Measurements from ENCODE around the gene PCNX2. TPM values are rescaled to one million over a fixed set of nuclear protein-coding genes. Genes with fewer than 3 reads are reported as not detected.

Gene PCNX2
- total RNA-seq, 1 experiment from 2014 or later = 15.3 TPM

- DNase-seq (ENCODE audit: low read depth, low spot score) (no peak), ATAC-seq (no peak)
- no peak for TF ChIP-seq POLR2A (IDR thresholded peaks at IDR 0.05; ENCODE audit: borderline replicate concordance, extremely low read depth, insufficient read depth, insufficient read length)
- no peak for TF ChIP-seq TCF7L2 (IDR thresholded peaks at IDR 0.05; ENCODE audit: borderline replicate concordance, extremely low read depth, insufficient read depth, insufficient read length)
- TF ChIP-seq EGR1 (IDR thresholded peaks at IDR 0.05; ENCODE audit: low read depth) = no peak
- H4K20me1 ChIP-seq (ENCODE audit: insufficient read depth) = no peaks in the 10 kb centered on the region
- BruUV-seq (replicated peaks) = no TSS peak
- no peaks in the 10 kb centered on the region for H3K79me2 ChIP-seq (ENCODE audit: insufficient read depth, low read length)
- H3K27me3 ChIP-seq (ENCODE audit: insufficient read depth, low read length) = no peaks in the 10 kb centered on the region
- ChIA-PET RAD21 (ENCODE audit: low non-redundant PET in 1 of 2, low total read pairs in 2 of 2, uncharacterized antibody in 2 of 2, unreplicated experiment in 2 of 2) (no interaction called here), POLR2A (no interaction called here), CTCF (no interaction called here)
- no peak overlapping the region for H3K27ac ChIP-seq (ENCODE audit: low read depth, low read length)
- no peaks in the 10 kb centered on the region for H3K9me2 ChIP-seq (ENCODE audit: insufficient read depth)
- H2AFZ ChIP-seq (ENCODE audit: low read depth, low read length, poor library complexity, severe bottlenecking) = no peak overlapping the region
- no peaks in the 10 kb centered on the region for H3K9me3 ChIP-seq (ENCODE audit: control insufficient read depth in 1 of 2, insufficient read depth in 1 of 2, low read depth in 1 of 2, low read length in 2 of 2)
- H3K4me1 ChIP-seq (ENCODE audit: control insufficient read depth in 1 of 2, insufficient read depth in 2 of 2, low read length in 2 of 2) = no peaks in the 10 kb centered on the region
- no peak overlapping the region for H3K4me3 ChIP-seq (replicated peaks in 1 of 2; ENCODE audit: low read depth in 1 of 2, low read length in 2 of 2)
- H3K9ac ChIP-seq (ENCODE audit: low read length) = no peak overlapping the region
- no peak overlapping the region for H3K4me2 ChIP-seq (ENCODE audit: low read length)
- H3K36me3 ChIP-seq (ENCODE audit: control insufficient read depth in 1 of 2, insufficient read depth in 2 of 2, low read length in 2 of 2) = no peaks in the 10 kb centered on the region
- intact Hi-C loops (cut with micrococcal nuclease) = no loop called here
Observed at GRCh38 chr1:233019083-233019482, 276.4 kb downstream of the PCNX2 start.

GRCh38 chr1:233016798-233017197 is 278.7 kb downstream of the PCNX2 start:
- no peaks in the 10 kb centered on the region for H3K9me3 ChIP-seq (ENCODE audit: control insufficient read depth in 1 of 2, insufficient read depth in 1 of 2, low read depth in 1 of 2, low read length in 2 of 2)
- no peaks in the 10 kb centered on the region for H3K27me3 ChIP-seq (ENCODE audit: insufficient read depth, low read length)
- no peaks in the 10 kb centered on the region for H3K4me1 ChIP-seq (ENCODE audit: control insufficient read depth in 1 of 2, insufficient read depth in 2 of 2, low read length in 2 of 2)
- no peak overlapping the region for H3K27ac ChIP-seq (ENCODE audit: low read depth, low read length)
- no peak for TF ChIP-seq MAX (IDR thresholded peaks at IDR 0.05)
- no peak for TF ChIP-seq REST (IDR thresholded peaks at IDR 0.05; ENCODE audit: low read depth)
- no peak for TF ChIP-seq ZBTB33 (IDR thresholded peaks at IDR 0.05; ENCODE audit: extremely low read depth, insufficient replicate concordance, low read length)
- TF ChIP-seq CBX3 (IDR thresholded peaks at IDR 0.05; ENCODE audit: low read depth) = no peak
- no peak for TF ChIP-seq POLR2AphosphoS5 (IDR thresholded peaks at IDR 0.05; ENCODE audit: low read depth, low read length)
- no peak for TF ChIP-seq EGR1 (IDR thresholded peaks at IDR 0.05; ENCODE audit: low read depth)
- TF ChIP-seq RAD21 (IDR thresholded peaks at IDR 0.05; ENCODE audit: low read depth) = no peak
- no peak for TF ChIP-seq ZNF274 (IDR thresholded peaks at IDR 0.05; ENCODE audit: low read depth, low read length)
- TF ChIP-seq ATF3 (IDR thresholded peaks at IDR 0.05) = no peak
- TF ChIP-seq SRF (IDR thresholded peaks at IDR 0.05; ENCODE audit: low read depth) = no peak
- no peak for TF ChIP-seq CEBPB (IDR thresholded peaks at IDR 0.05; ENCODE audit: low read depth)
- TF ChIP-seq JUND (IDR thresholded peaks at IDR 0.05) = no peak
- TF ChIP-seq SP1 (IDR thresholded peaks at IDR 0.05; ENCODE audit: low read depth) = no peak
- TF ChIP-seq TCF7L2 (IDR thresholded peaks at IDR 0.05; ENCODE audit: borderline replicate concordance, extremely low read depth, insufficient read depth, insufficient read length) = no peak
- no peak for TF ChIP-seq EZH2 (IDR thresholded peaks at IDR 0.05)
- no peak overlapping the region for H2AFZ ChIP-seq (ENCODE audit: low read depth, low read length, poor library complexity, severe bottlenecking)
- no peak overlapping the region for H3K4me3 ChIP-seq (replicated peaks in 1 of 2; ENCODE audit: low read depth in 1 of 2, low read length in 2 of 2)
- ChIA-PET RAD21 (ENCODE audit: low non-redundant PET in 1 of 2, low total read pairs in 2 of 2, uncharacterized antibody in 2 of 2, unreplicated experiment in 2 of 2) (no interaction called here), POLR2A (no interaction called here), CTCF (no interaction called here)
- H3K79me2 ChIP-seq (ENCODE audit: insufficient read depth, low read length) = no peaks in the 10 kb centered on the region
- no peak overlapping the region for H3K9ac ChIP-seq (ENCODE audit: low read length)
- no peaks in the 10 kb centered on the region for H3K9me2 ChIP-seq (ENCODE audit: insufficient read depth)
- H3K4me2 ChIP-seq (ENCODE audit: low read length) = no peak overlapping the region
- BruUV-seq (replicated peaks) = no TSS peak
- intact Hi-C loops (cut with micrococcal nuclease) = no loop called here
- H3K36me3 ChIP-seq (ENCODE audit: control insufficient read depth in 1 of 2, insufficient read depth in 2 of 2, low read length in 2 of 2) = no peaks in the 10 kb centered on the region
- no peaks in the 10 kb centered on the region for H4K20me1 ChIP-seq (ENCODE audit: insufficient read depth)
- DNase-seq (ENCODE audit: low read depth, low spot score) (no peak), ATAC-seq (no peak)

All from HCT116 (cell line).